KG1 (cell line): ENCODE measurements around the gene SPPL3.
"Not testable (repeated sequence)": the region's sequence is repeated elsewhere in the genome, so short reads cannot be mapped to it uniquely, and the experiment has no call there.

ENCODE experiments used
- DNase-seq: peaks from one replicate; lab custom pipeline; 2025; lab: John Stamatoyannopoulos, UW

Gene SPPL3

DNA sequence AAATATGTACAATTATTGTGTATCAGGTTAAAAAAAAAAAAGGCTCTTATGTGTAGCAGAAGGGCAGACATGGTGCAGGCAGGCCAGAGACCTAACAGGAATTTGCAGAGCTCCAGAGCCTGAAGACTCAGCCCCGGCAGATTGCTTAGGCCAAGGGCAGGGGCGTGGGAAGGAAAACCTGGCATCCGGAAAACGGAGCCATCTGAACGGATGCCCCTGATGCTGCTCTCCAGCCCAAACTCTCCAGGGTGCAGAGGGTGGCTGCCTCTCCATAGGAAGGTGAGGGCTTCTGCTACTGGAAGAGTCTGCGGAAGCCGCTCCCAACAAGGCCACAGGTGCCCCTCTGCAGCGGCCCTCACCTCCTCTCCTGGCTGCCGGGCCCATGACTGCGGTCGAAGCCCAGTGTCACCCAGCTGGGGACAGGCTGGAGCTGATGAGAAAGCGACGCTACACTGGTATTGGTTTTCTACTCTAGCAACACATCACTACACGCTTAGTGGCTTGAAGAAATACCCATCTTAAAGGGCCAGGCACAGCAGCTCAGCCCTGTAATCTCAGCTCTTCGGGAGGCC is 159.2 kb downstream of the SPPL3 start:
- no peak for DNase-seq

DNA sequence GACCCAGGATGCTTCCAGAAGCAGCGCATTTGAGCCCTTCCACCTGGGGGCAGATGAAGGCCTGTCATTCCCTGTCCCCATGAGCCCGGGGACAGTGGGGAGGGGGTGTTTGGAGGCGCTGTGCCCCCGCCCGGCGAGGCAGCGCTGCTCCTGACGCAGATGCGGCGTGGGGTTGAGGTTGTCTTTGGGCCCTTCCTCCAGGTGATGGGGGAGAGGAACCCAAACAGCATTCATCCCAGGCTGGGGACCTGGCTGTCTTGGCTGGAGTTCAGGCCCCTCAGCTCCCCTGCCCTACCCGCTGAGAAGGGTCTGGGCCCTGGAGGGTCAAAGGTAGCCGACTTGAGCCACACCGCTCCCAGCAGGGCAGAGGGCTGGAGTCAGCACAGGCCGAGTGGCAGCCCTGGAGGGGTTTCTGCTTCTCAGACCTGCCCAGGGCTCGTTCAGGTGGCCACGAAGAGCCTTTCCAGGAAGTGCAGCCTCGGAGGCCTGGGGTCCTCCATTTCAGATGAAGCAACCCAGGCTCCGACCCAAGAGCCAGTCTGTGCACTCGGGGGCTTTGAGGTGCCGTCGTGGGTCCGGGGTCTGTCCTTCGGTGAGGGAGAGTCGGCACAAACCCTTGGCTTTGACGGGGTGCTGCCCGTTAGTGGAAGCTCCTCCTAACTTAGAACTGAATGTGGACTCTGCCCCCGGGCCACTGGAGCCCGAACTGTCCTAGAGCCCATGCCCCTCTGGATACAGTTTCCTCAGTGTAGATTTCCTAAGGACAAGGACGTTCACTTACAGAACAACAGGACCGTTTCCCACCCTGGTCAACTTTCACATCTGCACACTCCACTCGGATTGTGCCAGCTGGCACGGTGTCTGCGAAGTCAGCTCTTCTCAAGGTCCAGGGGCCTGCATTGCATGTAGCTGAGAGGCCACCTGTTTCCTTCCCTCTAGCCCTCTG is 162.4 kb downstream of the SPPL3 start:
- DNase-seq = no peak

DNA sequence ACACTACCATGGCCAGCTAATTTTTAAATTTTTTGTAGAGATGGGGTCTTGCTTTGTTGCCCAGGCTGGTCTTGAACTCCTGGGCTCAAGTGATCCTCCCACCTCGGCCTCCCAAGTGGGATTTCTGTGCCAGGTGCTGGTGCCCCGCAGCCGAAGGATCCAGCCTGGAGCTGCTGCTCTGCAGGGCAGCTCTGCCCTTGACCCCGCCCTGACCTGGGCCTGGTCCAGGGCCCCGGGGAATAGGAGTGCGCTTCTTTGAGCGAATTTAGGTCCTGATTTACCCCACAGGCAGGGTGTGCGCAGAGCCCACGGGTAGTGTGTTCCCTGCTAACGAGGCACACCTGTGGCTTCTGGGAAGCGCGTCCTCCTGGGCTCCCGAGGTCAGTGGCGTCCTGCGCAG is 163.3 kb downstream of the SPPL3 start:
- no peak for DNase-seq

DNA sequence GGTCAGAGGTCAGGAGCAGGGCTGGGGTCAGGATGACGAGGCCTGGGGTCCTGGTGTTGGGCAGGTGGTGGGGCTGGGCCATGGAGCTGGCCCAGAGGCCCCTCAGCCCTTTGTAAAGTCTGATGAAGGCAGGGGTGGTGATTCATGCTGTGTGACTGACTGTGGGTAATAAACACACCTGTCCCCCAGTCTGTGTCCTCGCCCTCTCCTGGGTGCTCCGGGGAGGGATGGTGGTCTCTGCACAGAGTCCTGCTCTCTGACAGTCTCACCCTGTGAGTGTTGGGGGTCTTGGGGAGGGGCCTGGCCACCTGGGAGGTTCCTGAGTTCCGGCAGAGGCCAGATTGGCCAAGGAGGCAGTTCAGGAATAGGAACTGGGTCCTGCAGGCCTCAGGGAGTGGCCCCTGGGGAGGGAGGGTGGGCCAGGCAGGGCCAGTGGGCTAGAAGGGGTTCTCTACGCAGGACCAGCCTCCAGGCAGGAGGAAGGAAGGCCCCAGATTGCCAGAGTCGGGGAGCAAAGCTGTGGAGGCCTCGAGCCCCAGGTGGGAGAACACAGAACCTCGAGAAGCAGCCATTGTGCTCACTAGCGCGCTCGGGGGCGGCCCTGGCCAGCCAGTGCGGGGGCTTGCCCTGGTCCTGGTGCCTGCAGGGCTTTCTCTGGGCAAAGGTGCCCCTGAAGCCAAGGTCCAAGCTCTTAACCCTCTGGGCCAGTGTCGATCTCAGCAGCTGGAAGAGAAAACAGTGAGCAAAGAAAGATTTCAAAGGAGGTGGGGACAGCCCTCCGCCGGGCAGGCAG is 164.1 kb downstream of the SPPL3 start:
- no peak for DNase-seq

DNA sequence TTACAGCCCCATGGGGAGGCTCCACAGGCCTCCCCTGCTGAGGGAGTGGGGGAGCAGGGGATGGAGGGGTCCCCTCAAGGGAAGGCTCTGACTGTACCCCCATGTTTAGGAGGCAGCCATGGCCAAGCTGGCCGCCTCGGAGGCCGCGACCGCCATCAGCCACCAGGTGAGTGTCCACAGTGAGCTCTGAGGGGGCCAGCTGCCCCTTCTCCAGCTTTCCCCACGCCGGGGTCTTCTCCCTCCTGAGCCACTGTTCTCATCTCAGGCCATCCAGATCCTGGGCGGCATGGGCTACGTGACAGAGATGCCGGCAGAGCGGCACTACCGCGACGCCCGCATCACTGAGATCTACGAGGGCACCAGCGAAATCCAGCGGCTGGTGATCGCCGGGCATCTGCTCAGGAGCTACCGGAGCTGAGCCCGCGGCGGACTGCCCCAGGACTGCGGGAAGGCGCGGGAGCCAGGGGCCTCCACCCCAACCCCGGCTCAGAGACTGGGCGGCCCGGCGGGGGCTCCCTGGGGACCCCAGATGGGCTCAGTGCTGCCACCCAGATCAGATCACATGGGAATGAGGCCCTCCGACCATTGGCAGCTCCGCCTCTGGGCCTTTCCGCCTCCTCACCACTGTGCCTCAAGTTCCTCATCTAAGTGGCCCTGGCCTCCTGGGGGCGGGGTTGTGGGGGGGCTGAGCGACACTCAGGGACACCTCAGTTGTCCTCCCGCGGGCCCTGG is 165.0 kb downstream of the SPPL3 start:
- DNase-seq = no peak

DNA sequence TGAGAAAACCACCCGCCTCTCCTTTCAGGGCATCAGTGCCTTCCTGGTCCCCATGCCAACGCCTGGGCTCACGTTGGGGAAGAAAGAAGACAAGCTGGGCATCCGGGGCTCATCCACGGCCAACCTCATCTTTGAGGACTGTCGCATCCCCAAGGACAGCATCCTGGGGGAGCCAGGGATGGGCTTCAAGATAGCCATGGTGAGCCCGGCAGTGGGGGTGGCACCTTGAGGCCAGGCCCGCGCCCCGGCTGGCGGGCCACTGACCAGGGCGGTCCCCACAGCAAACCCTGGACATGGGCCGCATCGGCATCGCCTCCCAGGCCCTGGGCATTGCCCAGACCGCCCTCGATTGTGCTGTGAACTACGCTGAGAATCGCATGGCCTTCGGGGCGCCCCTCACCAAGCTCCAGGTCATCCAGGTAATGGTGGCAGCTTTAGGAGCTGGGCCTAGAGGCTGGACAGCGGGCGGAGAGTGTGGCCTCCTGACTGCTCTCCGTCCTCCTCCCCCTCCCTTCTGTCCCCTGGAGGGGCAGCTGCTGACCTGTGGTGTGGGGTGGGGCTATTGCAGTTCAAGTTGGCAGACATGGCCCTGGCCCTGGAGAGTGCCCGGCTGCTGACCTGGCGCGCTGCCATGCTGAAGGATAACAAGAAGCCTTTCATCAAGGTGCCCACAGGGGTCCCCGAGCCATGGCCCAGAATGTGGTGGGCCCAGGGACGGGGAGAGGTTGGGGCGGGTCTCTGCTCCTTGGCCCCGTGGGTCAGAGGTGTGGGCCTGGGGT is 165.7 kb downstream of the SPPL3 start:
- no peak for DNase-seq

DNA sequence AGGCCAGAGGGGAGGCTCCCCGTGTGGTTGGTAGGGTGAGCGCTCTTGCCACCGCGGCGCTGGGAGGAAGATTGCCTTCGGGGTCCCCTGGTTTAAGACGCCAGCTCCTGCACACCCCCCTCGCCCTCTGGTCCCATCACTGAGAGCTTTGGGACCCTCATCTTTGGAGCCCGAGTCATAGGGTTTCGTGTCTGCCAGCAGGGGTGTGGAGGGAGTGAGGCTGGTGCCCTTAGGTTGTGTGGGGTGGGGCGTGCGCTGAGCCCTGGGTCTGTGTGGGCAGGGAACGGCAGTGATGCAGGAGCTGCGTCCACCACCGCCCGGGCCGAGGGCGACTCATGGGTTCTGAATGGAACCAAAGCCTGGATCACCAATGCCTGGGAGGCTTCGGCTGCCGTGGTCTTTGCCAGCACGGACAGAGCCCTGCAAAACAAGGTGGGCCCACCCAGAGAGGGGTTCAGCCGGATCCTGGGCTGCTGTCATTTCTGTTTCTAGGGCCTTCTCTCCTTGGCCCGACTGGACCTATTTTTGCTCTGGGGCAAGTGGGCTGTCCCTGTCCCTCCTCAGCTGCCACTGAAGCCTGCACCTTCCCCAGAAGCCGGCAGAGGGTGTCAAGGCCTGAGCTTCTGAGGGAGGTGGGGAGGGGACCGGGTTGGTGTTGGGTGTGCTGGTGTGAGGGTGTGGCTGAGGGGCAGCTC is 166.5 kb downstream of the SPPL3 start:
- DNase-seq = no peak

DNA sequence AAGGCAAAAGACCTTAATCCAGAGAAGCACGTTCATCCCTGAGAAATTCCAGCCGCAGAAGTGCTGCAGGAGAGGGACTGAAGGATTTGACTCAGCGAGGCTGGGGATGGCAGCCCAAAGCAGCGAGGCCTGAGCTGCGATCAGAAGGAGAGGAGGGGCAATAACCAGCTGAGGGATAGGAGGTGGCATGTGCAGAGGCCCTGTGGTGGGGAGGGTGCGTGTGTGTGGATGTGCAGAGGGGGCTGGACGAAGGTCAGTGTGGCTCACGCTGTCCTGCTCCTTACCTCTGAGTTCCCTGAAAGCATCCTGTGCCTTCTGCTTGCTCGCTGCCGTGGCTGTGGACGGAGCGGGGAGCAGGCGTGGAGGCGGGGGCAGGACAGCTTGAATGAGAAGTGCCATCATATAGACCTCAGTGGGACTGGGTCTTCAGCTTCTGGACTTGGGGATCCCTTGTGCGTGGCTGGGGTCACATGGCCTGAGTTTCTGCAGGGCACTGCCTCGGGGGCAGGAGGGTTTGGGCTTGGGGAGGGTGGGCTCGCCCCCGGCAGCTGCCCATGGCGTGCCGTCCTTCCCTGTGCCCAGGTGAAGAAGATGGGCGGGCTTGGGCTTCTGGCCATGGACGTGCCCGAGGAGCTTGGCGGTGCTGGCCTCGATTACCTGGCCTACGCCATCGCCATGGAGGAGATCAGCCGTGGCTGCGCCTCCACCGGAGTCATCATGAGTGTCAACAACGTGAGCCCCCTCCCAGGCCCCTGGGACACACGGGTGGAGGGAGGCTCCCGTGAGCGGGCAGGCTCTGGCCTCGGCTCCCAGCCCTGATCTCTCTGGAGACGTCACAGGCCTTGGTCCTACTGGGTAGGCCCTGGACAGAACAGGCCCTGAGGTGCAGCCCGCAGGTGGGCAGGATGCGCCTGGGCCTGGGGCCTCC is 167.5 kb downstream of the SPPL3 start:
- DNase-seq = no peak

DNA sequence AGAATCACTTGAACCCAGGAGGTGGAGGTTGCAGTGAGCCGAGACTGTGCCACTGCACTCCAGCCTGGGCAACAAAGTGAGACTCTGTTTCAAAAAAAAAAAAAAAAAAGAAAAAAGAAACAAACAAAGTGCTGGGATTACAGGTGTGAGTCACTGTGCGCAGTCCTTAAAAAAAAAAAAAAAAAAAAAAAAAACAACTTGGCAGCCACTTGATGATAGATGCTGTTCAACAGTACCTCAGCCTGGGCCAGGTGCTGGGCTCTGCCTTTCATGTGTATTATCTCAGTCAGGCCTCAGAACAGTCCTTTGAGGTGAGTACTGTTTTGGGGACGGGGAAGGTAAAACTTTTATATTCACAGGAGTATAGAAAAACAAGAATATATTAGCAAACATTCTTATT is 169.0 kb downstream of the SPPL3 start:
- no peak for DNase-seq

DNA sequence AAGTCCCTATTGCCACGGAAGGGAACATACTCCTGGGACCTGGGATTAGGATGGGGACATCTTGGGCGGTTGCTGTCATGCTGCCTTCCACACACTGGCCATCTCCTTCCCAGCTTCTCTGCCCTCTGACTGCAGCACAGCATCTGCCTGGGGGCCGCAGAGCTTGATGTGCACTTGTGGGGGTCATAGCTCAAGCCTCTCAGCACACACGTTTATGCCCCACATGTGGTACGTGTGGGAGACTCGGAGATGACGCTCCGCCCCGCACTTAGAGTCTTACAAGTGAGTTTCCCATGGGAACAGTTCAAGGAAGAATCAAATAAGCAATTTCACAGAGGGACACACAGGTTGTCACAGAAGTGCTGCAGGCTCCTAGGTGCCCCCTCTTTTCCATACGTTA is 169.9 kb downstream of the SPPL3 start:
- DNase-seq = no peak

DNA sequence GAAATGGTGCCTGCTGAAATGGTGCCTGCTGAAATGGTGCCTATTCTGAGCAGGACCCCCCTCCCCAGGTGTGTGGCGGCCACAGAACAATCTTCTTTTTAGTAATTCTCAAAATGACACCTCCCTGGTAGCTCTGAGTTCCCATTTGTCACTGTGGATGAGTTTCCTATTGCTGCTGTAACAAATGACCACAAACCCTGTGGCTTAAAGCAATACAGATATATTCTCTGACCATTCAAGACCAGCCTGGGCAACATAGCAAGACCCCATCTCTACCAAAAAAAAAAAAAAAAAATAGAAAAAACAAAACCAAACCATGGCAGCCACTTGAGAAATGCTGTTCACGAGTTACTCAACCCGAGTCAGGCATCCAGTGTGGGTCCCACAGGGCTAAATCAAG is 170.6 kb downstream of the SPPL3 start:
- DNase-seq = no peak

DNA sequence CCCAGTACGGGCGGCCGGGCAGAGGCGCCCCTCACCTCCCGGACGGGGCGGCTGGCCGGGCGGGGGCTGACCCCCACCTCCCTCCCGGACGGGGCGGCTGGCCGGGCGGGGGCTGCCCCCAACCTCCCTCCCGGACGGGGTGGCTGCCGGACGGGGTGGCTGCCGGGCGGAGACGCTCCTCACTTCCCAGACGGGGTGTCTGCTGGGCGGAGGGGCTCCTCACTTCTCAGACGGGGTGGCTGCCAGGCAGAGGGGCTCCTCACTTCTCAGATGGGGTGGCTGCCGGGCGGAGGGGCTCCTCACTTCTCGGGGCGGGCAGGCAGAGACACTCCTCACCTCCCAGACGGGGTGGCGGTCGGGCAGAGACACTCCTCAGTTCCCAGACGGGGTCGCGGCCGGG is 172.0 kb downstream of the SPPL3 start:
- DNase-seq = not testable (repeated sequence)

DNA sequence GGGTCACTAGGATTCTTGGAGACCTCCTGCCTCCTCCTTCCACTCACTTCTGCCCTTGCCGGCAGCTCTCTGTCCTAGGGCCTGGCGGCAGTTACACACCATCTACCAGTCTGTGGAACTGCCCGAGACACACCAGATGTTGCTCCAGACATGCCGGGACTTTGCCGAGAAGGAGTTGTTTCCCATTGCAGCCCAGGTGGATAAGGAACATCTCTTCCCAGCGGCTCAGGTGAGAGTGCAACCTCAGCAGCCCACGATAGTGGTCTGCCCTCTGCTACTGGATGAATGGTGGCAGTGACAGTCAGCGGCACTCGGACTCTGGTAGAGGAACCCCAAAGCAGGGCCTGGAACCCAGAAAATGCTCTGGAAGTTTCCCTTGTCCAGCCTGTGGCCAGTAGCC is 177.2 kb downstream of the SPPL3 start:
- no peak for DNase-seq

DNA sequence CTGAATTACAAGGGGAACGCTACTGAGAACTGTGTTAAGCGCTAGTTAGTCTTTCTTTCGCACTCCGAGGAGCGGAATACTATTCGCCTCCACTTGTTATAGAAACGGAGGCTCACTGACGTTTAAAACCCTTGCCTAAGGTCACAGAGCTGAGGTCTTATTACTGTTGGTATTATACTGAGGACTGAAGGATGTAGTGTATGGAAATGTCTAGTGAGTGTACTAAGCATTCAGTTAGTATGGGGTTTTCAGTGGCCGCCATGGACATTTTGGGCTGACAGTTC is 177.7 kb downstream of the SPPL3 start:
- DNase-seq = no peak

DNA sequence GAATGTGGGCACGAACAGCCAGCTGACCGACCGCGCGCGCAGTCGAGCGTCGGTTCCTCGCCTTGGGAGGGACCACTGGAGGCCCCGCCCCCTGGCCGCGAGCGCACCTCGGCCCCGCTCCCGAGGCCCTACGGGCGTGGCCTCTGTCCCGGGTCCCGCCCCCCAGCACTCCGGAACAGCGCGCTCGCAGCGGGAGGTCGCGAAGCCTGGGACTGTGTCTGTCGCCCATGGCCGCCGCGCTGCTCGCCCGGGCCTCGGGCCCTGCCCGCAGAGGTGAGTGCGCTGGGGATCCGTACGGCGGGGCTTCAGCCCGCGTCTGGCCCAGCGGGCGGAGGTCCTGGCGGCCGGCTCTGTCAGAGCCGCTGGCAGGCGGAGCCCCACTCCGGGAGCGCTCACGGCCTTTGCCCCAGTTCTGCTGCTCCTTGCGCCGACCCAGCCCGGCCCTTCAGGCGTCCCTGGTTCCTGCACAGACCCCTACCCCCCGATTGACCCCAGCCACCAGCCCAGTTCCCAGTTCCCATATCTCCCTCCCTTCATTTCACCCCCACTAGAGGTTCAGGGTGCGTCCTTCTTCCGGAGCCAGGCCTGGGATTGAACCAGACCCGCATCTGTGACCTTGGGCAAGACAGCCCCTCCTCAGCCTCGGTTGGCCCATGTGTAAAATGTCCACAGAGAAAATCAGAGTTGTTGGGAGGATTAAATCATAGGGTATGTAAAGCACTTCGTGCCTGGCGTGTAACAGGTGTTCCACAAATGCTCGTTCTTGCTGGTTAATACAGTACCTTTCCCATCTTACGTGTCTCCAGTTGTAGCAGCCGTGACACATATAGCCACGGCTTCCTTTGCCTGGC is 178.3 kb downstream of the SPPL3 start, which contains the start of gene ACADS:
TSS of gene ACADS (plus strand) at position 168 of the 851 bp plus-strand sequence. CDS start at position 228, 60 bp downstream.
- peak; percentile 22 for DNase-seq

DNA sequence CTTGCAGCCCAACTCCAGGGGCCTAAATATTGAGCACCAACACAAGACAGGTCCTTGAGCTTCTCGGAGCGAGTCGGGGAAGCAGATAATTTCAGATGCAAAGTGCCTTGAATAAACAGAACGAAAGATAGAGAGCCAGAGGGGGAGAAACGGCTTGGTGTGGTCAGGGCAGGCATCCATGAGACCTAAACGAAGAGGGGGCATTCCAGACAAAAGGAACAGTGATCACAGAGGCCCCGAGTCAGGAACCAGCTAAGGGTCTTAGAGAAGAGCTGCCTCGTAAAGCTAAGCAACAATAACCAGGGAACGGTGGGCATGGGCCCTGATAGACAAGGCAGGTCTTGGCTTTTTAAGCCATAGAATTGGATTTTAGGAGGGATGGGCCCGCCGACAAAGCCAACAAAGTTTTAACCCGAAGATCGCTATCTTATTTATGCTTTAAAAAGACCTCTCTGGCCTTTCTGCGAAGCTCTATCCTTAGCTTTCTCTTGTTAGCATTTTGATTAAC is 179.0 kb downstream of the SPPL3 start:
- DNase-seq = no peak

DNA sequence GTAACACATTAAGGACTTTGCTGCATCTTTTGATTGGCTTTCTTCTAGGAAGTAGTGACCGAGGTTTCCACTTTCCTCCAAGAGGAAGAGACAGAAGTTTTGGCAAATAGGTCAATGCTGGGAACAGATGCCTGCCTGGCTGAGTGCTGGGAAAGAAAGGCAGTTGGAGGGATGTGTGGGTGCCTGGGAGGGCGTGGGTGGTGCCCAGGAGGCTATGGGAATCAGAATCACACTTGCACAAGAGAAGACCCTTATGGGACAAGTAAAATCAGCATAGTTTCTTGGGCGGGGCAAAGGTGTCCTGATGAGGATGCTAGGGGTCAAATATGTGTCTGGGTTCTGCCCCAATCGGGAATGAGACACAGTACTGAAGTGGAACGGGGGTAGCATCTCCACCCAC is 179.4 kb downstream of the SPPL3 start:
- no peak for DNase-seq

DNA sequence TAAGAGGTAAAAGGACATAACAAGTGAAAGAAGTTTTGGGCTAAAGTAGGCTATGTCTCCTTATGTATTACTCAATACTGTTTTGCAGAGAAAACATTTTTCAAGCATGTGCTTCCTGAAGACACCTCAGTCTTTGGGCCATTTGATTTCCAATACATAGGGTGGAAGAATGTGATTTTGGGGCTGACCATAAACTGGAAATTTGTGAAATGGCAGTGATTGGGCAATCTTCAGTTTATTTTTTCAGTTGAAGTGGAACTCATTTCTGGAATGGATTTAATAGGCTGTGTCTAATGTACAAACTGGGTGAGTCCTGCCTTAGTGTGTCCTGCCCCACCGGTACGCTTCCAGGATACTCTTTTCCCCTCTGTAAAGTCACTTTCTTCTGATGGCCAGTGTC is 181.4 kb downstream of the SPPL3 start:
- no peak for DNase-seq

DNA sequence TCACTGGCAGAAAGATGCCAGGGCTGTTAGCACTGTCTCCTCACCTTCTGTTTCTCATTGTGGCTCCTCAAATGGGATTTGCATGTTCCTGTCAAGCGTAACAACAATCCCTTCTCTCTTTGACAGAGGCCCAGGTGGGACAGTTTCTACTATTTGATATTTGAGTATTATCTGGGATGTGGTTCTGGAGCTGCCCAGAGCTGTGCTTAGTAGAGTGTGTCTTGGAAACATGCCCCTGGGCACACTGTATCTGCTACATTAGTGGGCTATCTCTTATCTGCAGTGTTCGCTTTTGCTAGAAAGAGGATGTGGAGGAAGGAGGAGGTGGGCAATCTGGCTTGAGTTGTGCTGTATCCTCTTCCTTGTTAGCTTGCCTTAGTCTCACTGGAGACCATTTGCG is 182.3 kb downstream of the SPPL3 start:
- no peak for DNase-seq
